NCI-H128 (cell line): ENCODE data around the gene ADRM1.

Experiments used
- DNase-seq: peaks from one replicate; lab custom pipeline; 2025; ENCODE audit not compliant: unreplicated experiment; lab: John Stamatoyannopoulos, UW

The ADRM1 gene

GRCh38 chr20:62280303-62280702 lies 22.5 kb upstream of the ADRM1 start:
- DNase-seq = no peak

GRCh38 chr20:62281161-62281933 lies 21.4 kb upstream of the ADRM1 start:
- DNase-seq = no peak

GRCh38 chr20:62282103-62282502 lies 20.7 kb upstream of the ADRM1 start:
- no peak for DNase-seq

- no peak for DNase-seq
Observed at GRCh38 chr20:62282877-62283503, 19.8 kb upstream of the ADRM1 start.

GRCh38 chr20:62284448-62284847 lies 18.3 kb upstream of the ADRM1 start:
- DNase-seq = no peak

- DNase-seq = no peak
Observed at GRCh38 chr20:62285151-62285550, 17.6 kb upstream of the ADRM1 start.

GRCh38 chr20:62285722-62286121 lies 17.1 kb upstream of the ADRM1 start:
- no peak for DNase-seq

- no peak for DNase-seq
Observed at GRCh38 chr20:62286493-62287064, 16.2 kb upstream of the ADRM1 start.

GRCh38 chr20:62287129-62287528 lies 15.7 kb upstream of the ADRM1 start:
- no peak for DNase-seq

- no peak for DNase-seq
Observed at GRCh38 chr20:62287759-62288534, 14.8 kb upstream of the ADRM1 start.

- no peak for DNase-seq
Observed at GRCh38 chr20:62288535-62289105, 14.2 kb upstream of the ADRM1 start.

GRCh38 chr20:62289131-62289530 lies 13.7 kb upstream of the ADRM1 start:
- no peak for DNase-seq

GRCh38 chr20:62289898-62290297 lies 12.9 kb upstream of the ADRM1 start:
- no peak for DNase-seq

- DNase-seq = no peak
Observed at GRCh38 chr20:62291251-62292066, 11.3 kb upstream of the ADRM1 start.

- DNase-seq = no peak
Observed at GRCh38 chr20:62292108-62292507, 10.7 kb upstream of the ADRM1 start.

- DNase-seq = no peak
Observed at GRCh38 chr20:62293111-62293784, 9.5 kb upstream of the ADRM1 start.

GRCh38 chr20:62293946-62294345 lies 8.9 kb upstream of the ADRM1 start:
- DNase-seq = no peak

- DNase-seq = no peak
Observed at GRCh38 chr20:62294516-62294915, 8.3 kb upstream of the ADRM1 start.

- DNase-seq = no peak
Observed at GRCh38 chr20:62296724-62297448, 5.9 kb upstream of the ADRM1 start.
